A549 (cell line): ENCODE results near the gene SLC25A39.

Experiments
- POLR2A ChIP-seq: IDR thresholded peaks from 2 replicates; pipeline ENCODE4 v1.6.1; 2012; ENCODE audit warnings: mild to moderate bottlenecking, low read length
- RAD21 ChIP-seq, 2 experiments: fragments of >200 bp in 1 of 2; sonication (Bioruptor Twin) in 1 of 2; formaldehyde crosslinking in 1 of 2; IDR thresholded peaks in 1 of 2; conservative IDR thresholded peaks in 1 of 2; 2 replicates in 1 of 2; 3 replicates in 1 of 2; pipeline ENCODE4 v1.6.1; 2012 to 2018; ENCODE audit warnings: inconsistent platforms in 1 of 2
- TF ChIP-seq, protein P1 (sequence below): fragments of >200 bp; sonication (Bioruptor Twin); formaldehyde crosslinking; IDR thresholded peaks from 3 replicates; pipeline ENCODE4 v1.5.1; 2016
- TF ChIP-seq, protein P2 (sequence below): IDR thresholded peaks from 2 replicates; pipeline ENCODE4 v1.6.1; 2012

DNA sequence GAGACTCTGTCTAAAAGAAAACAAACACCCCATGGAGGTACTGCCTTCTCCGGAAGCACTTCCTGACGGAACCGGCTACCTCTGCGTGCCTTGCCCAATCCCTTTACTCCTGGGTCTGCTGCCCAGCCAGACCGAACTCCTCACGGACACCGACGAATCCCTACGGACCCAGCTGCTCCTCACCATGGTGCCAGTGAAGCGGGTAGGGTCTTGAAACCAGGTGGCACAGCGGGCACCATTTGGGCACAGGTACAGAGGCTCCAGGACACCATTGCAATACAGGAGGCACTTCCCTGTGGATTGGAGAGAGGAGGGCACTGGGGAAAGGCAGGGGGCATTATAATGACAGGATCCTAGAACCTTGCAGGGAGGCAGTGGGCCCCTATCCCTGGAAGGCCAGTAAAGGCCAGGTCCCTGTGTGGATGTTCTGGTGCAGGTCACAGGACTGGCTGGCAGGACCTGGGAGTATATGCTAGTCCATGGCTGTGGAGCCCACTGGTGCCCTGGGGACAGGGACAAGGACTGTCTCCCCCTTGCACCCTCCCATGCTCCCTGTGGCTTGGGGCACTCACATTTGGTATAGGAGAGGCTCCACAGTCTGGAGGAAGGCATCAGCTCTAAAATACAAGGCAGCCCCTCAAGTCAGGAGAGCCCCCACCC lies 2.3 kb downstream of the SLC25A39 start:
- no peak for TF ChIP-seq RAD21 (conservative IDR thresholded peaks at IDR 0.05 in 1 of 2, IDR thresholded peaks at IDR 0.05 in 1 of 2)
- TF ChIP-seq, protein P1, sequence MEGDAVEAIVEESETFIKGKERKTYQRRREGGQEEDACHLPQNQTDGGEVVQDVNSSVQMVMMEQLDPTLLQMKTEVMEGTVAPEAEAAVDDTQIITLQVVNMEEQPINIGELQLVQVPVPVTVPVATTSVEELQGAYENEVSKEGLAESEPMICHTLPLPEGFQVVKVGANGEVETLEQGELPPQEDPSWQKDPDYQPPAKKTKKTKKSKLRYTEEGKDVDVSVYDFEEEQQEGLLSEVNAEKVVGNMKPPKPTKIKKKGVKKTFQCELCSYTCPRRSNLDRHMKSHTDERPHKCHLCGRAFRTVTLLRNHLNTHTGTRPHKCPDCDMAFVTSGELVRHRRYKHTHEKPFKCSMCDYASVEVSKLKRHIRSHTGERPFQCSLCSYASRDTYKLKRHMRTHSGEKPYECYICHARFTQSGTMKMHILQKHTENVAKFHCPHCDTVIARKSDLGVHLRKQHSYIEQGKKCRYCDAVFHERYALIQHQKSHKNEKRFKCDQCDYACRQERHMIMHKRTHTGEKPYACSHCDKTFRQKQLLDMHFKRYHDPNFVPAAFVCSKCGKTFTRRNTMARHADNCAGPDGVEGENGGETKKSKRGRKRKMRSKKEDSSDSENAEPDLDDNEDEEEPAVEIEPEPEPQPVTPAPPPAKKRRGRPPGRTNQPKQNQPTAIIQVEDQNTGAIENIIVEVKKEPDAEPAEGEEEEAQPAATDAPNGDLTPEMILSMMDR, result no peak
- no peak for TF ChIP-seq POLR2A
- TF ChIP-seq, protein P2, sequence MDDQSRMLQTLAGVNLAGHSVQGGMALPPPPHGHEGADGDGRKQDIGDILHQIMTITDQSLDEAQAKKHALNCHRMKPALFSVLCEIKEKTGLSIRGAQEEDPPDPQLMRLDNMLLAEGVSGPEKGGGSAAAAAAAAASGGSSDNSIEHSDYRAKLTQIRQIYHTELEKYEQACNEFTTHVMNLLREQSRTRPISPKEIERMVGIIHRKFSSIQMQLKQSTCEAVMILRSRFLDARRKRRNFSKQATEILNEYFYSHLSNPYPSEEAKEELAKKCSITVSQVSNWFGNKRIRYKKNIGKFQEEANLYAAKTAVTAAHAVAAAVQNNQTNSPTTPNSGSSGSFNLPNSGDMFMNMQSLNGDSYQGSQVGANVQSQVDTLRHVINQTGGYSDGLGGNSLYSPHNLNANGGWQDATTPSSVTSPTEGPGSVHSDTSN, result no peak
